WERI-Rb-1 (cell line): Measurements from ENCODE around the gene SH3TC2.

Experiments
- DNase-seq: peaks from one replicate; pipeline ENCODE4 v3.0.0-alpha.2; 2020
- H3K27ac ChIP-seq: fragments of 250-450 bp; sonication (Bioruptor Pico); 2 replicates; pipeline ENCODE4 v1.5.1; 2020; ENCODE audit warnings: mild to moderate bottlenecking, moderate library complexity
- H3K27me3 ChIP-seq: fragments of 250-450 bp; sonication (Bioruptor Pico); 2 replicates; pipeline ENCODE4 v1.5.1; 2021; ENCODE audit warnings: mild to moderate bottlenecking, low read depth, moderate library complexity; ENCODE audit not compliant: insufficient read depth, severe bottlenecking
- H3K36me3 ChIP-seq: fragments of 250-450 bp; sonication (Bioruptor Pico); 2 replicates; pipeline ENCODE4 v1.5.1; 2020; ENCODE audit warnings: mild to moderate bottlenecking, moderate library complexity
- H3K4me3 ChIP-seq: 2 replicates; pipeline ENCODE4 v1.5.1; 2011; ENCODE audit warnings: low read depth, mild to moderate bottlenecking, control low read depth, low read length
- H3K9me3 ChIP-seq: fragments of 250-450 bp; sonication (Bioruptor Pico); 2 replicates; pipeline ENCODE4 v1.5.1; 2021; ENCODE audit warnings: mild to moderate bottlenecking, moderate library complexity; ENCODE audit not compliant: severe bottlenecking
- TF ChIP-seq, protein P1 (sequence below): IDR thresholded peaks from 2 replicates; pipeline ENCODE4 v1.5.1; 2011; ENCODE audit warnings: low read depth, mild to moderate bottlenecking, control low read depth, inconsistent platforms, low read length

SH3TC2 gene

DNA sequence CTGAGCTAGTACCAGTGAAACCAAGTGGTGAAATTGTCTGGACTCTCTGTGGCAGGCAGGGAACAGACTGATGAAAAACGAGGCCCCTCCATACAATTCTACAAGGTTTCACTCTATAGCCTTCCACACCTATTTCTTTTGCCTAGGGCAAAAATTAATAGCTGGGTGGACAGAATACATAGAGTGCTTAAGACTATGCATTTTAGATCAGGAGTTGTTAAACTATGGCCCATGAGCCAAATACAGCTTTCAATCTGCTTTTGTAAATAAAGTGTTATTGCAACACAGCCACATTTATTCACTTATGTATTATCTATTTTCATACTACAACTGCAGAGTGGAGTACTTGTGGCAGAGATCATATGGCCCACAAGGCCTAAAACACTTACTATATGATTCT is 45.2 kb downstream of the SH3TC2 start:
- DNase-seq, result no peak
- H3K4me3 ChIP-seq, result no peak overlapping the region
- no peaks in the 10 kb centered on the region for H3K9me3 ChIP-seq
- no peak overlapping the region for H3K27ac ChIP-seq
- peaks cover 37% of the 10 kb centered on the region for H3K27me3 ChIP-seq
- TF ChIP-seq, protein P1, sequence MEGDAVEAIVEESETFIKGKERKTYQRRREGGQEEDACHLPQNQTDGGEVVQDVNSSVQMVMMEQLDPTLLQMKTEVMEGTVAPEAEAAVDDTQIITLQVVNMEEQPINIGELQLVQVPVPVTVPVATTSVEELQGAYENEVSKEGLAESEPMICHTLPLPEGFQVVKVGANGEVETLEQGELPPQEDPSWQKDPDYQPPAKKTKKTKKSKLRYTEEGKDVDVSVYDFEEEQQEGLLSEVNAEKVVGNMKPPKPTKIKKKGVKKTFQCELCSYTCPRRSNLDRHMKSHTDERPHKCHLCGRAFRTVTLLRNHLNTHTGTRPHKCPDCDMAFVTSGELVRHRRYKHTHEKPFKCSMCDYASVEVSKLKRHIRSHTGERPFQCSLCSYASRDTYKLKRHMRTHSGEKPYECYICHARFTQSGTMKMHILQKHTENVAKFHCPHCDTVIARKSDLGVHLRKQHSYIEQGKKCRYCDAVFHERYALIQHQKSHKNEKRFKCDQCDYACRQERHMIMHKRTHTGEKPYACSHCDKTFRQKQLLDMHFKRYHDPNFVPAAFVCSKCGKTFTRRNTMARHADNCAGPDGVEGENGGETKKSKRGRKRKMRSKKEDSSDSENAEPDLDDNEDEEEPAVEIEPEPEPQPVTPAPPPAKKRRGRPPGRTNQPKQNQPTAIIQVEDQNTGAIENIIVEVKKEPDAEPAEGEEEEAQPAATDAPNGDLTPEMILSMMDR, result no peak
- no peaks in the 10 kb centered on the region for H3K36me3 ChIP-seq

DNA sequence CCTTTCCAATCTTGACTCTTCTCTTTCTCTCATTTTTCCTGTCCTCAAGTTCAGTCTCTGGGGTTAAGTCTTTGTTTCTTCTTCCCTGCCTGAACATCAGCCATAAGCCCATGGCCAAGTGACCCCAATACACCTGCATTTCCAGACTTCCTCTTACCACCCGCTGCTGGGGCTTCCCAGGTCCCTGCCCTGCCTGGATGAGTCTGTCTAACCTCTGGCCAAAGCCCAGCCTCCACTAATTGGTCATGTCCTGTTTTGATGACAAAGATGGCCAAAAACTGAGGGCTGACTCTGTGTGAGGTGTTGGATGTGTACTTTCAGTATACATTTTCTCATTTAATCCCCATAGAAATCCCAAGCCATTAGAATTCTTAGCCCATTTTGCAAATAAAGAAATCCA is 47.3 kb downstream of the SH3TC2 start:
- H3K9me3 ChIP-seq, result no peaks in the 10 kb centered on the region

DNA sequence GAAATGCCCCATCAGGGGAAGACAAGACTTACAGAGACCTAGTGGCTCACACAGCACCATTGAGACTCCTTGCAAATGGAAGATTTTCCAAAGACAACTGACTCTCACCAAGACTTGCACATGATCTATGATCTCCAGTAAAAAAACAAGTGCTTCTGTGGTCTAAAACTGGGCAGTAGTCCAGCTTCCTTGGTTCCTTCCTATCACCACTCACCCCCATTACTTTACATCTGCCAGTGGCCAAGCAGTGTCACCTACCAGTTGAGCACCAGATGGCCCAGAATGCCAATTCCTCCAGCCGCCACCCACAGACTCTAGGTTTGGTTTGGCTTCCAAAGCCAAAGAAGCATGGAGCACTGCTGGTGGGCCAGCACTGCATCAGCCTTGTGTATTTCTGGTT is 47.7 kb downstream of the SH3TC2 start:
- DNase-seq, result no peak
- Histone ChIP-seq H3K4me3 (no peak overlapping the region), H3K36me3 (no peaks in the 10 kb centered on the region), H3K27ac (no peak overlapping the region), H3K9me3 (no peaks in the 10 kb centered on the region), H3K27me3 (peaks cover 40% of the 10 kb centered on the region)
- TF ChIP-seq, protein P1, result no peak

More for the DNA sequence above, 47.3 kb downstream of the SH3TC2 start:
- Histone ChIP-seq H3K4me3 (no peak overlapping the region), H3K36me3 (no peaks in the 10 kb centered on the region), H3K27ac (no peak overlapping the region), H3K27me3 (peaks cover 40% of the 10 kb centered on the region)
- TF ChIP-seq, protein P1, result no peak
- no peak for DNase-seq

DNA sequence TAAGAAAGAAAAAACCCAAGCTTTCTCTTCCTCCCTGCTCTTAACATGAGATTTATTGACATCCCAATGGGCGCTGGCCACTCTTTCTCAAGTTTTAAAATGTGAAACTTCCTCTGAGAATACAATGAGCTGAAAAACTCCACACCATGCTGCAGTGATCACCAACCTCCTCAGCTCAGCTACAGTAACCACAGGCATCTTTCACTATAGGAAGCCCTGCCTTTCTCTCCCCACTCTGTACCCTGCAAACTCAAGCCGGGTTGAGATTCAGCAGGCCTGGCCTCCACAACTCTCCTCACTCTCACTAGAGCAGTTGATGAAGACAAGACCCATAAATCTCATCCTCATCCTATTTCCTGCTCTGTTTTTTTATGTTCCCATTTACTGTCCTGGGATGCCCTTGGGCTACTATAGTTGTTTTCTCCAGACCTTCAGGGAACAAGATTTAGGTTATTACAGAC is 48.3 kb downstream of the SH3TC2 start:
- Histone ChIP-seq H3K27ac (no peak overlapping the region), H3K4me3 (no peak overlapping the region), H3K27me3 (peaks cover 40% of the 10 kb centered on the region), H3K36me3 (no peaks in the 10 kb centered on the region), H3K9me3 (no peaks in the 10 kb centered on the region)
- TF ChIP-seq, protein P1, result no peak
- DNase-seq, result no peak

DNA sequence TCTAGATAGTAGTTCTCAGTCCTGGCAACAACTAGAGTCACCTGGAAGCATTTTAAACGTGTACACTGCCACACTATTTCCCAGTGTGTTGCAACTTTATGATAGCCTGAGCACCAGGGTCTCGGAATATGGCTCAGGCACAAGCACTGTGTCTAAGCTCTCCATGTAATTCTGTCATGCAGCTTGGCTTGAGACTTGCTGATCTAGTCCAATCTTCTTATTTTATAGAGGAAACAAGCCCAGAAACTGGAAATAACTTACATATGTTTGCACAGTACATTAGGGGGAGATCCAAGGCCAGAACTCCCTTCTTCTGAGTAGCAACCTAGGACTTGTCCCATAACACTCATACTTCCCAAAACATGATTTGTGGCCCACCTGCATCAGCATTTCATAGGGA is 49.1 kb downstream of the SH3TC2 start:
- DNase-seq, result no peak
- Histone ChIP-seq H3K27me3 (peaks cover 43% of the 10 kb centered on the region), H3K4me3 (no peak overlapping the region), H3K9me3 (no peaks in the 10 kb centered on the region), H3K36me3 (no peaks in the 10 kb centered on the region), H3K27ac (no peak overlapping the region)
- TF ChIP-seq, protein P1, result no peak

DNA sequence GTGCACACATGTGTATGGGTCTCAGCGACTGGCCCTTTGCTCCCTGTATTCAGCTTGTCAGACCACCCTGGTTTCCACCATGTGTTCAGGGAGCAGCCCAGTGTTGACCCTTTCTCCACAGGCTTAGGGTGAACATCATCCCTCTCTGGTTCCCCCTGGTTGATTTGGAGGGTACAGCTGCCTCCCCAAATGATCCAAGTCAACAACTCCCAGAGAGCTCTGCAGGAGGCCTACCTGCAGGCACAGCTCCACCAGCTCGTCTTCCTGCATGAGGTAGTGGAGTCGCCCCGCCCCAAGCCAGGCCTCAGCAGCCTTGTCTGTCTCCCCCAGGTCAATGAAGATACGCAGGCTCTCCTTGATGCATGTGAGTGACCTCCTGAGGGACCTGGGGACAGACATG is 50.5 kb downstream of the SH3TC2 start:
- no peak for DNase-seq
- Histone ChIP-seq H3K9me3 (no peaks in the 10 kb centered on the region), H3K27ac (no peak overlapping the region), H3K36me3 (no peaks in the 10 kb centered on the region), H3K4me3 (no peak overlapping the region), H3K27me3 (peaks cover 36% of the 10 kb centered on the region)
- TF ChIP-seq, protein P1, result no peak
